HepG2 (cell line): ENCODE measurements around the gene ALDH9A1. TPM values are rescaled to one million over a fixed set of nuclear protein-coding genes. Genes with fewer than 3 reads are reported as not detected.
A peak's percentile ranks its signal among the peaks of the same experiment; 100 is the strongest.

Experiments used
- AHDC1 ChIP-seq: sonication (generic); formaldehyde crosslinking; IDR thresholded peaks from 2 replicates; pipeline ENCODE4 v1.5.1; 2020; ENCODE audit warnings: mild to moderate bottlenecking, missing genetic modification reagents, borderline replicate concordance
- ELF1 ChIP-seq: sonication (generic); formaldehyde crosslinking; IDR thresholded peaks from 2 replicates; pipeline ENCODE4 v1.4.0; 2020; ENCODE audit warnings: missing genetic modification reagents
- HDAC1 ChIP-seq: sonication (generic); formaldehyde crosslinking; IDR thresholded peaks from 2 replicates; pipeline ENCODE4 v1.5.1; 2020; ENCODE audit warnings: mild to moderate bottlenecking, missing genetic modification reagents
- HIVEP1 ChIP-seq: sonication (generic); formaldehyde crosslinking; IDR thresholded peaks from 2 replicates; pipeline ENCODE4 v1.4.0; 2020; ENCODE audit warnings: mild to moderate bottlenecking, missing genetic modification reagents
- NFE2L1 ChIP-seq: sonication (generic); formaldehyde crosslinking; IDR thresholded peaks from 2 replicates; pipeline ENCODE4 v1.4.0; 2020; ENCODE audit warnings: missing genetic modification reagents, mild to moderate bottlenecking, borderline replicate concordance
- PRDM10 ChIP-seq: sonication (generic); formaldehyde crosslinking; IDR thresholded peaks from 2 replicates; pipeline ENCODE4 v1.4.0; 2020; ENCODE audit warnings: low read depth, missing genetic modification reagents
- SP2 ChIP-seq: sonication (generic); formaldehyde crosslinking; IDR thresholded peaks from 2 replicates; pipeline ENCODE4 v1.5.1; 2020; ENCODE audit warnings: mild to moderate bottlenecking, missing genetic modification reagents
- SRSF9 ChIP-seq: fragments of 200-400 bp; formaldehyde crosslinking; IDR thresholded peaks from 2 replicates; pipeline ENCODE4 v1.6.1; 2018; ENCODE audit warnings: borderline replicate concordance, mild to moderate bottlenecking, low read depth, low read length; ENCODE audit not compliant: insufficient read depth, poor library complexity, severe bottlenecking
- ZFP90 ChIP-seq: sonication (generic); formaldehyde crosslinking; IDR thresholded peaks from 2 replicates; pipeline ENCODE4 v1.8.0; 2022; ENCODE audit warnings: missing genetic modification reagents, mild to moderate bottlenecking, inconsistent platforms, borderline replicate concordance
- ZNF317 ChIP-seq: sonication (generic); formaldehyde crosslinking; IDR thresholded peaks from 2 replicates; pipeline ENCODE4 v1.5.0; 2020; ENCODE audit warnings: mild to moderate bottlenecking, missing genetic modification reagents
- ZNF430 ChIP-seq: sonication (generic); formaldehyde crosslinking; IDR thresholded peaks from 2 replicates; pipeline ENCODE4 v1.9.0; 2021; ENCODE audit warnings: mild to moderate bottlenecking, missing genetic modification reagents
- polyA plus RNA-seq, 8 experiments: library from polyadenylated mRNA; depleted of rRNA in 3 of 8; stranded (reverse) in 7 of 8; unstranded in 1 of 8; fragments of >200 nt; fragmentation: Illumina TruSeq in 4 of 8; extraction: Trizol in 4 of 8; gene quantifications; 2 replicates each; pipeline versions ENCODE4 v1.2.1 to v1.2.3, GENCODE V29; 2011 to 2016; ENCODE audit warnings: low read depth in 4 of 8, missing spikeins in 1 of 8, mixed read lengths in 1 of 8; ENCODE audit not compliant: insufficient read depth in 1 of 8
- total RNA-seq, 5 experiments: library from RNA; depleted of rRNA; stranded (reverse); fragments of >200 nt; fragmentation: Illumina TruSeq; extraction: Trizol; gene quantifications; 2 replicates each; pipeline ENCODE4 v1.2.3, GENCODE V29; 2016; ENCODE audit warnings: low read depth in 1 of 5
- TF ChIP-seq, protein P1 (sequence below): sonication (generic); formaldehyde crosslinking; IDR thresholded peaks from 2 replicates; pipeline ENCODE4 v1.4.0; 2020; ENCODE audit warnings: mild to moderate bottlenecking, missing genetic modification reagents

ALDH9A1 gene
- total and polyA plus RNA-seq, 2 of the 13 experiments (the other 11 are each of a cell fraction or from before 2014, with no cell fraction given): 27.5 to 38.5 TPM

DNA sequence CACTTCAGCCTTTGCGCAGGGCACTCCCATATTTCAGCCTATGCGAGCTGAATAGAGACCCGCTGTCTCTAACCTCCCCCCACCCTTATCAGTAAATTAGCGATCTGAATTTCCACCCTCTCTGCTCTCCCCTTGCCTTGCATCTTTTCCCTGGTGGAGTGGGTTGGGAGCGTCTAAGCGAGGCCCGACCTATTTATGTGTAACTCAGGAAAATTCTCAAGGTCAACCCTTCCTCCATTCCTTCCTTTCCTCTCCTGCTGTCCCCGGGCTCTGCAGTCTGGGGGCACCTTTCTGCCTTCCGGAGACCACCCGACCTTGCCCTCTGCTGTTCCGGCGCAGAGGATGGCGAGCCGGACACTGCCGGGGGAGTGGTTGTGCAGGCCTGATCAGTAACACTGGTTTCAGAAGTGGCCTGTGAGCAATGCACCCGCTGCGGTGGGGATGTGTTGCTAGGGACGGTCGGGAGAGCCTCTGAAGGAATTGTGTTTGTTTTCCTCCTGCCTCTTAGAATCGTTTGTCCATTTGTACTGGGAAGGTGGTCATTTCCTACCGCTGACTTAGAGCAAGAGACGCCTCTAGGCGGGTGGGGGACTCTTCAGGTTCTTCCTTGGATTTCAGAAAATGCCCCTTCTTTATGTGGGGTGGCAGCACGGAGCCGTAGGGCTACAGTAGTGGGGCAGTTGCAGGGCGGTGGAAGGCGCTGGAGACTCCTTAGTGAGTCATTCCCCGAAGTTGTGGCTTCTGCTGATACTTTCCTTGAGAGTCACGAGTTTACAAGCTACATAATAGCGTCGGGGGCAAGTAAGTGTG is 66.8 kb downstream of the ALDH9A1 start (continued):
- TF ChIP-seq AHDC1 (CRISPR knock-in tag) (no peak), ZNF317 (peak; percentile 70; the same call in 1 of the 2 replicates), ZFP90 (CRISPR knock-in tag) (0 out of 2 replicates have a peak, but pooled peaks have one; percentile 66), SP2 (no peak), SRSF9 (no peak), ZNF430 (CRISPR knock-in tag) (peak; percentile 0; the same call in 1 of the 2 replicates), HDAC1 (no peak), PRDM10 (CRISPR knock-in tag) (no peak), HIVEP1 (CRISPR knock-in tag) (no peak), ELF1 (CRISPR knock-in tag) (0 out of 2 replicates have a peak, but pooled peaks have one; percentile 11), NFE2L1 (CRISPR knock-in tag) (peak; percentile 5; the same call in 1 of the 2 replicates)
- TF ChIP-seq, protein P1, sequence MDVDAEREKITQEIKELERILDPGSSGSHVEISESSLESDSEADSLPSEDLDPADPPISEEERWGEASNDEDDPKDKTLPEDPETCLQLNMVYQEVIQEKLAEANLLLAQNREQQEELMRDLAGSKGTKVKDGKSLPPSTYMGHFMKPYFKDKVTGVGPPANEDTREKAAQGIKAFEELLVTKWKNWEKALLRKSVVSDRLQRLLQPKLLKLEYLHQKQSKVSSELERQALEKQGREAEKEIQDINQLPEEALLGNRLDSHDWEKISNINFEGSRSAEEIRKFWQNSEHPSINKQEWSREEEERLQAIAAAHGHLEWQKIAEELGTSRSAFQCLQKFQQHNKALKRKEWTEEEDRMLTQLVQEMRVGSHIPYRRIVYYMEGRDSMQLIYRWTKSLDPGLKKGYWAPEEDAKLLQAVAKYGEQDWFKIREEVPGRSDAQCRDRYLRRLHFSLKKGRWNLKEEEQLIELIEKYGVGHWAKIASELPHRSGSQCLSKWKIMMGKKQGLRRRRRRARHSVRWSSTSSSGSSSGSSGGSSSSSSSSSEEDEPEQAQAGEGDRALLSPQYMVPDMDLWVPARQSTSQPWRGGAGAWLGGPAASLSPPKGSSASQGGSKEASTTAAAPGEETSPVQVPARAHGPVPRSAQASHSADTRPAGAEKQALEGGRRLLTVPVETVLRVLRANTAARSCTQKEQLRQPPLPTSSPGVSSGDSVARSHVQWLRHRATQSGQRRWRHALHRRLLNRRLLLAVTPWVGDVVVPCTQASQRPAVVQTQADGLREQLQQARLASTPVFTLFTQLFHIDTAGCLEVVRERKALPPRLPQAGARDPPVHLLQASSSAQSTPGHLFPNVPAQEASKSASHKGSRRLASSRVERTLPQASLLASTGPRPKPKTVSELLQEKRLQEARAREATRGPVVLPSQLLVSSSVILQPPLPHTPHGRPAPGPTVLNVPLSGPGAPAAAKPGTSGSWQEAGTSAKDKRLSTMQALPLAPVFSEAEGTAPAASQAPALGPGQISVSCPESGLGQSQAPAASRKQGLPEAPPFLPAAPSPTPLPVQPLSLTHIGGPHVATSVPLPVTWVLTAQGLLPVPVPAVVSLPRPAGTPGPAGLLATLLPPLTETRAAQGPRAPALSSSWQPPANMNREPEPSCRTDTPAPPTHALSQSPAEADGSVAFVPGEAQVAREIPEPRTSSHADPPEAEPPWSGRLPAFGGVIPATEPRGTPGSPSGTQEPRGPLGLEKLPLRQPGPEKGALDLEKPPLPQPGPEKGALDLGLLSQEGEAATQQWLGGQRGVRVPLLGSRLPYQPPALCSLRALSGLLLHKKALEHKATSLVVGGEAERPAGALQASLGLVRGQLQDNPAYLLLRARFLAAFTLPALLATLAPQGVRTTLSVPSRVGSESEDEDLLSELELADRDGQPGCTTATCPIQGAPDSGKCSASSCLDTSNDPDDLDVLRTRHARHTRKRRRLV (CRISPR knock-in tag): 0 out of 2 replicates have a peak, but pooled peaks have one; percentile 72
